Breast epithelium (tissue), 4 donors: Measurements from ENCODE around the gene CDH13. TPM values are rescaled to one million over a fixed set of nuclear protein-coding genes. Genes with fewer than 3 reads are reported as not detected.

Source experiments
- DNase-seq, 2 donors: peaks; one replicate each; pipeline ENCODE4 v3.0.0-alpha.2; 2019; ENCODE audit warnings: low spot score in 2 of 2
- H3K27ac ChIP-seq, 2 donors: fragments of 200-600 bp; sonication (generic) in 1 of 2; one replicate each; pipeline ENCODE4 v1.5.1; 2016 to 2019; ENCODE audit warnings: mild to moderate bottlenecking in 1 of 2
- H3K27me3 ChIP-seq, 2 donors: fragments of 200-600 bp; sonication (generic) in 1 of 2; one replicate each; pipeline versions ENCODE4 v1.5.1 to v1.6.0; 2017 to 2019; ENCODE audit warnings: control low read depth in 1 of 2, mild to moderate bottlenecking in 1 of 2
- H3K36me3 ChIP-seq: fragments of 200-600 bp; one replicate; pipeline ENCODE4 v1.5.1; 2019
- H3K4me1 ChIP-seq, 2 donors: fragments of 200-600 bp; sonication (generic); one replicate each; pipeline ENCODE4 v1.5.1; 2016 to 2019; ENCODE audit warnings: control low read depth in 1 of 2
- H3K4me3 ChIP-seq, 3 donors: fragments of 200-600 bp; sonication (generic); 1 replicate in 2 of 3; 2 replicates in 1 of 3; pipeline ENCODE4 v1.5.1; 2016 to 2019; ENCODE audit warnings: mild to moderate bottlenecking in 3 of 3, moderate library complexity in 2 of 3
- H3K9me3 ChIP-seq, 2 donors: fragments of 200-600 bp; sonication (generic) in 1 of 2; one replicate each; pipeline ENCODE4 v1.5.1; 2016 to 2019; ENCODE audit warnings: control low read depth in 1 of 2
- POLR2A ChIP-seq: fragments of 450-650 bp; IDR thresholded peaks from one replicate; pipeline ENCODE4 v1.6.1; 2016; ENCODE audit warnings: antibody characterized with exemption, mild to moderate bottlenecking, moderate library complexity
- POLR2AphosphoS5 ChIP-seq, 3 donors: sonication (generic); formaldehyde crosslinking; IDR thresholded peaks; one replicate each; pipeline ENCODE4 v1.6.1; 2017; ENCODE audit warnings: antibody characterized with exemption in 3 of 3
- intact Hi-C: fragments of 100-400 bp; cut with DNase I; formaldehyde crosslinking; loops from one replicate; pipeline ENCODE4 v1.15.1; 2023; ENCODE audit warnings: low total_unique reads
- total RNA-seq, 3 donors: library from RNA; depleted of rRNA; stranded (reverse); fragments of >200 nt; gene quantifications; one replicate each; pipeline ENCODE4 v1.1.0, GENCODE V29; 2016
- TF ChIP-seq, protein P1 (sequence below), 3 donors: fragments of 450-650 bp; IDR thresholded peaks; one replicate each; pipeline ENCODE4 v1.5.1; 2016 to 2017; ENCODE audit warnings: antibody characterized with exemption in 3 of 3, mild to moderate bottlenecking in 3 of 3, moderate library complexity in 3 of 3

The CDH13 gene
- total RNA-seq, 3 donors from 2014 or later = 6.0 to 13.1 (median 11.5) TPM

- Histone ChIP-seq H3K27me3 (peaks cover 0 to 13% of the 10 kb centered on the region in 2 donors), H3K9me3 (no peaks in the 10 kb centered on the region), H3K4me3 (no peak overlapping the region), H3K4me1 (no peaks in the 10 kb centered on the region), H3K27ac (no peak overlapping the region), H3K36me3 (no peaks in the 10 kb centered on the region)
- TF ChIP-seq POLR2AphosphoS5 (IDR thresholded peaks at IDR 0.05) (no peak), POLR2A (no peak)
- TF ChIP-seq, protein P1, sequence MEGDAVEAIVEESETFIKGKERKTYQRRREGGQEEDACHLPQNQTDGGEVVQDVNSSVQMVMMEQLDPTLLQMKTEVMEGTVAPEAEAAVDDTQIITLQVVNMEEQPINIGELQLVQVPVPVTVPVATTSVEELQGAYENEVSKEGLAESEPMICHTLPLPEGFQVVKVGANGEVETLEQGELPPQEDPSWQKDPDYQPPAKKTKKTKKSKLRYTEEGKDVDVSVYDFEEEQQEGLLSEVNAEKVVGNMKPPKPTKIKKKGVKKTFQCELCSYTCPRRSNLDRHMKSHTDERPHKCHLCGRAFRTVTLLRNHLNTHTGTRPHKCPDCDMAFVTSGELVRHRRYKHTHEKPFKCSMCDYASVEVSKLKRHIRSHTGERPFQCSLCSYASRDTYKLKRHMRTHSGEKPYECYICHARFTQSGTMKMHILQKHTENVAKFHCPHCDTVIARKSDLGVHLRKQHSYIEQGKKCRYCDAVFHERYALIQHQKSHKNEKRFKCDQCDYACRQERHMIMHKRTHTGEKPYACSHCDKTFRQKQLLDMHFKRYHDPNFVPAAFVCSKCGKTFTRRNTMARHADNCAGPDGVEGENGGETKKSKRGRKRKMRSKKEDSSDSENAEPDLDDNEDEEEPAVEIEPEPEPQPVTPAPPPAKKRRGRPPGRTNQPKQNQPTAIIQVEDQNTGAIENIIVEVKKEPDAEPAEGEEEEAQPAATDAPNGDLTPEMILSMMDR (IDR thresholded peaks at IDR 0.05) = no peak
- intact Hi-C loops = no loop called here
- no peak for DNase-seq
Observed at GRCh38 chr16:82668094-82668493, 41.3 kb downstream of the CDH13 start.

DNA sequence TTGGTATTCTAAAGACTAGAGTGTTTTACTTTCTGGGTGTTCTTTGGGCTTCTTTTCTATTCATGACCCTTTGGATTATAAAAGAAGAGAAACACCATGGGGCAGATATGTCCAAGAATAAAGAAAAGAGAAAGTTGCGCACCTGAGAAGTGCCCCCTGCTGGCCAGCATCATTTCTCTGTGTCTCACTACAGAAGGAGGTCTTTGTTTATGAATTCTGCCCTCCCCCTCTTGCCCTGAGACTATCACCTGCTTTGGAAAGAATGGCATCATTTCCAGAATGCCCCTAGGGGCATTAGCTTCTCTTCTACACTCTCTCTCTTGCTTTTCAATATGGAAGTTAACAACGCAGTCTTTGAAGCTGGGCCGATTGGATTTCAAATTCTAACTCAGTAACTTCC is 45.0 kb downstream of the CDH13 start:
- H3K27me3 ChIP-seq = peaks cover 0 to 13% of the 10 kb centered on the region in 2 donors
- intact Hi-C loops = no loop called here
- no peaks in the 10 kb centered on the region for H3K36me3 ChIP-seq
- H3K9me3 ChIP-seq = no peaks in the 10 kb centered on the region
- no peaks in the 10 kb centered on the region for H3K4me1 ChIP-seq
- no peak overlapping the region for H3K4me3 ChIP-seq
- TF ChIP-seq POLR2AphosphoS5 (IDR thresholded peaks at IDR 0.05) (no peak), POLR2A (no peak)
- TF ChIP-seq, protein P1 (IDR thresholded peaks at IDR 0.05) = no peak
- no peak for DNase-seq
- H3K27ac ChIP-seq = no peak overlapping the region

GRCh38 chr16:82672676-82673075 is 45.9 kb downstream of the CDH13 start:
- no peaks in the 10 kb centered on the region for H3K36me3 ChIP-seq
- intact Hi-C loops = no loop called here
- H3K9me3 ChIP-seq = no peaks in the 10 kb centered on the region
- no peak for DNase-seq
- peaks cover 0 to 13% of the 10 kb centered on the region in 2 donors for H3K27me3 ChIP-seq
- TF ChIP-seq POLR2A = no peak
- TF ChIP-seq POLR2AphosphoS5 (IDR thresholded peaks at IDR 0.05) = no peak
- TF ChIP-seq, protein P1 (IDR thresholded peaks at IDR 0.05) = no peak
- no peak overlapping the region for H3K27ac ChIP-seq
- H3K4me3 ChIP-seq = no peak overlapping the region
- no peaks in the 10 kb centered on the region for H3K4me1 ChIP-seq

GRCh38 chr16:82675300-82675699 is 48.5 kb downstream of the CDH13 start:
- no peak for DNase-seq
- intact Hi-C loops = no loop called here

GRCh38 chr16:82681592-82681991 is 54.8 kb downstream of the CDH13 start:
- Histone ChIP-seq H3K36me3 (no peaks in the 10 kb centered on the region), H3K4me3 (no peak overlapping the region), H3K9me3 (no peaks in the 10 kb centered on the region), H3K27ac (no peak overlapping the region), H3K4me1 (no peaks in the 10 kb centered on the region), H3K27me3 (peaks cover 0 to 2% of the 10 kb centered on the region in 2 donors)
- TF ChIP-seq POLR2AphosphoS5 (IDR thresholded peaks at IDR 0.05) (no peak), POLR2A (no peak)
- TF ChIP-seq, protein P1 (IDR thresholded peaks at IDR 0.05) = no peak
- no peak for DNase-seq
- intact Hi-C loops = no loop called here

More at GRCh38 chr16:82675300-82675699, 48.5 kb downstream of the CDH13 start:
- Histone ChIP-seq H3K9me3 (no peaks in the 10 kb centered on the region), H3K27ac (no peak overlapping the region), H3K27me3 (no peaks in the 10 kb centered on the region), H3K4me3 (no peak overlapping the region), H3K36me3 (no peaks in the 10 kb centered on the region), H3K4me1 (no peaks in the 10 kb centered on the region)
- no peak for TF ChIP-seq POLR2A

DNA sequence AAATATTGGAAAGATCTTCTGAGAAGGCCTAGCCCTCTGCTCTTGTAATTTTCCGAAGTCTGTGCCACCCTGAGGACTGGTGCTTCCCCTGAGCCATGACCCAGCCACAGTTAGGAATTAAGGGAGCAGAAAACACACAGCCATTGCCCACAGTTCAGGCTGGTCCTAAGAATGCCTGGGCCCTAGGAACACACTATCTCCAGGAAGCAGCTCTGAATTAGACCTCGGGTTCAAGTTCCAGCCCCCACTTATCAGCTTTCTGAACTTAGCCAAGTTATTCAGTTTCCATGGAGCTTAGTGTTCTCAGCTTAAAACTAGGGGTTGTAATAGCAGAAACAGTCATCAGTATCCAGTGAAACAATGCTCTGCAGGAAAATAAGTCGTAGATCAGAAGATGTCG is 56.0 kb downstream of the CDH13 start:
- Histone ChIP-seq H3K27ac (no peak overlapping the region), H3K9me3 (no peaks in the 10 kb centered on the region), H3K36me3 (no peaks in the 10 kb centered on the region), H3K27me3 (peaks cover 0 to 2% of the 10 kb centered on the region in 2 donors), H3K4me3 (no peak overlapping the region), H3K4me1 (no peaks in the 10 kb centered on the region)
- TF ChIP-seq POLR2A (no peak), POLR2AphosphoS5 (IDR thresholded peaks at IDR 0.05) (no peak)
- TF ChIP-seq, protein P1 (IDR thresholded peaks at IDR 0.05) = no peak
- DNase-seq = no peak
- intact Hi-C loops = no loop called here
